GM19397 (cell line): ENCODE measurements around the gene CLEC11A.
"Not testable (repeated sequence)": the region's sequence is repeated elsewhere in the genome, so short reads cannot be mapped to it uniquely, and the experiment has no call there.

ENCODE experiments used
- ATAC-seq: cut with Tn5 transposase; IDR thresholded peaks from one replicate; pipeline ENCODE4 v1.9.1; 2021; ENCODE audit warnings: mild to moderate bottlenecking, moderate library complexity; ENCODE audit not compliant: unreplicated experiment

CLEC11A gene

GRCh38 chr19:50721441-50722137 is 1.6 kb upstream of the CLEC11A start:
- ATAC-seq = no peak

GRCh38 chr19:50722201-50723013 is 757 bp upstream of the CLEC11A start:
- ATAC-seq = no peak

DNA sequence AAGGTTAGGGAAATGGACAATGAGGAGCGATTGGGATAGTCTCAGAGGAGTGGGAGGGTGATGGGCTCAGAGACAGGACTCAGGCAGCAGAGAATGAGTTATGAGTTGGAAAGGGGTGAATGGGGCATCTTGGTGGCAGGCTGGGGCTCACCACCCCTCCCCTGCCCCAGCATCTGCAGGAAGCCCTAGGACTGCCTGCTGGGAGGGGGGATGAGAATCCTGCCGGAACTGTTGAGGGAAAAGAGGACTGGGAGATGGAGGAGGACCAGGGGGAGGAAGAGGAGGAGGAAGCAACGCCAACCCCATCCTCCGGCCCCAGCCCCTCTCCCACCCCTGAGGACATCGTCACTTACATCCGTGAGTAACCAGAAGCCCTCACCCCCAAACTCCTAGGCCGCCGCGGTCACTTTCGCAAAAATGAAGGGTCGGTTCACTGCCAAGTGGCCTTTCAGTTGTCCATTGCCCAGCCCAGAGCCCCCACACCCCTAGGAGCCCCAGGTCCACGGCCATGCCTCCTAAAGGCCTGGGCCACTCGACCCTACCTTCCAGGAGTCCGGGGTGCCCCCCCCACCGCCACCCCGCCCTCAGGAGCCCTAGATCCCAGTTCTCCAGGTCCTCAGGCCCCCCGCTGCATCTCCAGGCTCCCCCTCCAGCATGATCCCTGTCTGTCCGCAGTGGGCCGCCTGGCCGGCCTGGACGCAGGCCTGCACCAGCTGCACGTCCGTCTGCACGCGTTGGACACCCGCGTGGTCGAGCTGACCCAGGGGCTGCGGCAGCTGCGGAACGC is 764 bp downstream of the CLEC11A start:
- ATAC-seq = peak; percentile 20

DNA sequence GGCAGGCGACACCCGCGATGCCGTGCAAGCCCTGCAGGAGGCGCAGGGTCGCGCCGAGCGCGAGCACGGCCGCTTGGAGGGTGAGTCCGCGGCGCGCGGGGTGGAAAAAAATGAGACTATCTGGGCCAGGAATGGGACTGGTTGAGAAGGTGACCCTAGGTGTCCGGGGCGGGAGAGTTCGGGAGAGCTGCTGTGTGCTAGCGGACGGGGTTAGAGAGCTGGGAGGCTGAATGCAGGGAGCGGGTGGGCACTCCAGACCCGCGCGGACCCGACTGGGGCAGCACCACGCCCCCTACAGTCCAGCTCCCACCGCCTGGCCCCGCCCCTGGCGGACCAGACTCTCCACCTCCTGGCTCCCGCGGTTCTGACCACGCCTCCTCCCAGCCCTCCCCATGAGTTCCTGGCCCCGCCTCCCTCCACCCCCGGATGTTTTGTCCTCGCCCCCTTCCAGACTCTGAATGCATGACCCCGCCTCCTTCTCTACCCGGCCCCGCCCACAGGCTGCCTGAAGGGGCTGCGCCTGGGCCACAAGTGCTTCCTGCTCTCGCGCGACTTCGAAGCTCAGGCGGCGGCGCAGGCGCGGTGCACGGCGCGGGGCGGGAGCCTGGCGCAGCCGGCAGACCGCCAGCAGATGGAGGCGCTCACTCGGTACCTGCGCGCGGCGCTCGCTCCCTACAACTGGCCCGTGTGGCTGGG is 1.5 kb downstream of the CLEC11A start:
- ATAC-seq = peak; percentile 74

DNA sequence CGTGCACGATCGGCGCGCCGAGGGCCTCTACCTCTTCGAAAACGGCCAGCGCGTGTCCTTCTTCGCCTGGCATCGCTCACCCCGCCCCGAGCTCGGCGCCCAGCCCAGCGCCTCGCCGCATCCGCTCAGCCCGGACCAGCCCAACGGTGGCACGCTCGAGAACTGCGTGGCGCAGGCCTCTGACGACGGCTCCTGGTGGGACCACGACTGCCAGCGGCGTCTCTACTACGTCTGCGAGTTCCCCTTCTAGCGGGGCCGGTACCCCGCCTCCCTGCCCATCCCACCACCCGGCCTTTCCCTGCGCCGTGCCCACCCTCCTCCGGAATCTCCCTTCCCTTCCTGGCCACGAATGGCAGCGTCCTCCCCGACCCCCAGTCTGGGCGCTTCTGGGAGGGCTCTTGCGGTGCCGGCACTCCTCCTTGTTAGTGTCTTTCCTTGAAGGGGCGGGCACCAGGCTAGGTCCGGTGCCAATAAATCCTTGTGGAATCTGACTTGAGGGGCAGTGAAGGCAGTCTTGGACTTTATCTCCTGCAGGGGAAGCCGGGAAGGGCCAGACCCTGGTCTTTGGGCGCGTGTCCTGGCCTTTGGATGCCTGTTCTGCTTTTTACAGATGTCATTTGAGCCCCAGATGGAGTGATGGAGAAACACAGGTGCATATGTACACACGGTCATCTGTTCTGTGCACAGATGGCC is 2.2 kb downstream of the CLEC11A start:
- peak; percentile 8 for ATAC-seq

- no peak for ATAC-seq
Observed at GRCh38 chr19:50725911-50726230, 2.7 kb downstream of the CLEC11A start.

- no peak for ATAC-seq
Observed at GRCh38 chr19:50728084-50728737, 5.0 kb downstream of the CLEC11A start.

GRCh38 chr19:50729894-50730293 is 6.7 kb downstream of the CLEC11A start:
- no peak for ATAC-seq

GRCh38 chr19:50735869-50736268 is 12.7 kb downstream of the CLEC11A start:
- no peak for ATAC-seq

- ATAC-seq = no peak
Observed at GRCh38 chr19:50736338-50736737, 13.2 kb downstream of the CLEC11A start.

DNA sequence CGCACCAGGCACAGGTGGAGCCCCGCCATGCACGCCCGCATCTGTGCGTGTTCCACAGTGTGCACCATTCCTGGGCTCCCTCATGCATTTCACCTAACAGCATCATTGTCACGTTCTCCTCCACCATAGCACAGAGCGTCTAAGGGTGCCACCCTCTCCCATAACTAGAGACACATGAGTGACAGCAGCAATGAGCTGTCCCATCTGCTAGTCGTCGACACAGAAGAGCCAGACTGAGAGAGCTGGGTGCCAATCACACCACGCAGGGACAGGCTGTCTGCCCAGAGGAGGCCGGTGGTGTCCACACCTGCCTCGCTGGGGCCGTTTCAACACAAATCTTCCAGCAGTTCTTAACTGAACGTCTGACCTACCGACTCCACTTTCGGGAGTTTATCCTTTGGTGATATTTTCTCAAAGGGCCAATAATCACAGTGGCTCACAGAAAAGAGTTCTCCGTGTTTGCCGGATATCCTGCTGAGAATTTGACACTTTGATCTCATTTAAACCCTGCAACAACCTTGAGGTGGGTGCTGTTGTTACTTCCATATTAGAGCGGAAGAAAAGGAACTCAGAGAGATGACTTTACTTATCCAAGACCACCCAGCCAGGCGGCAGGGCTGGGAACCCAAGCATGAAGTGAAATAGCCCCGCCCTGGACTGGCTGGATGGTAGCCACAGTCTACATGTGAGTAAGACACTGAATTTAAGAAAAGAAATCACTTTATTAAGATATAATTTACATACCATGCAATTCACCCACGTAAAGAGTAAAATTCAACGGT is 16.2 kb downstream of the CLEC11A start:
- ATAC-seq = no peak

- ATAC-seq = no peak
Observed at GRCh38 chr19:50739914-50740426, 16.8 kb downstream of the CLEC11A start.

DNA sequence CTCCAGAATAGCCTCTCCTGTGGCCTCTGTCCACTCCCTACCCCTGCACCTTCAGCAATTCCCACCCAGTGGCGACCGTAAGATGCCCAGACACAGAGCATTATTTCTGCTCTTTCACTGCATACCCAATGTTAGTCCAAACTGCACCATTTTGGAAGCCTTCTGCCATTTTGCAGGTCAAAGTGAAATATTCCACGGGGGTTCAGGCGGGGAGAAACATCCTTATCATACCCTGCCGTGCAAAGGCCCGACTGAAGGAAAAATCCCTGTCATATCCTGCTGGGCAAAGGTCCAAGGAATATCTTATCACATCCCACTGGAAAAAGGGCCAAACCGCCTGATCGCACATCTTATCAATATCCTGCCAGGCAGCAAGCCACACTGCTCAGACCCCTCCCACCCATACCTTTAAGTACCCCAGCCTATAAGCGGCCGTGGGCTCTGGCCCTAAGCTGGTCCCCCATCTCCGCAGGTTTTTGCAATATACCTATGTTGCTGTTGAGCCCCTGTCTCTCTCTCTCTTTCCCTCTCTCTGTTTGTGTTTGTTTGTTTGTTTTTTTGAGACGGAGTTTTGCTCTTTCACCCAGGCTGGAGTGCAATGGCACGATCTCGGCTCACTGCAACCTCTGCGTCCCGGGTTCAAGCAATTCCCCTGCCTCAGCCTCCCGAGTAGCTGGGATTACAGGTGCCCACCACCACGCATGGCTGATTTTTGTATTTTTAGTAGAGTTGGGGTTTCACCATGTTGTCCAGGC is 18.2 kb downstream of the CLEC11A start:
- ATAC-seq = no peak

DNA sequence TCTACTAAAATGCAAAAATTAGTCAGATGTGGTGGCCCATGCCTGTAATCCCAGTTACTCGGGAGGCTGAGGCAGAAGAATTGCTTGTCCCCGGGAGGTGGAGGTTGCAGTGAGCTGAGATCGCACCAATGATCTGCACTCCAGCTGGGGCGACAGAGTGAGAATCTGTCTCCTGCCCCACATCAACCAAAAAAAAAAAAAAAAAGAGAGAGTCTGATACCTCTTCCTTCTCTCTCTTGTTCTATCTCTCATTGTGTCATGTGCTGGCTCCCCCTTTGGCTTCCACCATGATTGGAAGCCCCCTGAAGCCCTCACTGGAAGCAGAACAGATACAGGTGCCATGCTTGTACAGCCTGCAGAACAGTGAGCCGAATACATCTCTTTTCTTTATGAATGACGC is 20.4 kb downstream of the CLEC11A start:
- no peak for ATAC-seq

DNA sequence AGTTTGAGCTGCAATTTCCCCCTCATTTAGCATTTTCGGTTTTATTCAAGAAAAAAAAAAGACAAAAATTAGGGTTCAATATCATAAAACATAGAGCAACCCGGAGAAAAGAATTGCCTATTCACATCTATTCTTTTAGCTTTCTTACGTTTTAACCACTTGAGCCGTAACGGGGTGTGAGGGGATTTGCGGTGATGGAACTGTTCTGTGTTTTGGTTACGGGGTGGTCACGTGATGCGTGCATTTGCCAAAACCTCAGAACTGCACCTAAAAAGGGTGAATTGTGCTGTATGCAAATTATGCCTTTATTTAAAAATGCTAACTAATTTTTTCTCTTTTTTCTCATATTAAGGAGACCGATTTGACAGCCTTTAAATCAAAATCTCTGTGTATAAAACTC is 22.1 kb downstream of the CLEC11A start:
- ATAC-seq = no peak

- not testable (repeated sequence) for ATAC-seq
Observed at GRCh38 chr19:50747141-50747540, 24.0 kb downstream of the CLEC11A start.

DNA sequence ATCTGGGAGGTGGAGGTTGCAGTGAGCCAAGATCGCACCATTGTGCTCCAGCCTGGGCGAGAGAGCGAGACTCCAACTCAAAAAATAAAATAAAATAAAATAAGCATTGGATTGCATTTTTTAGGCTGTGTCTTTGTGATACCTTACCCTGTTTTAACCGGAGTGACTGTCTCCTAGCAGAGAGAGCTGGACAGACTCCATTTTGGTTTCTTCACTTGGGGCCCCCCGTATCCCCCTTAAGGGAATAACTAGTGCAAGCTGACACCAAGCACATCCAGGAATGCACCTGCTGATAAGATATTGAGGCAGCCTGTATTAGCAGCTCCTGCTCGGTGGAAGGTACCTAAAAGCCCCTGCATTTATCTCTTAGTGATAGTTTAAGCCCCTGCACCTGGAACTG is 26.3 kb downstream of the CLEC11A start:
- ATAC-seq = no peak

DNA sequence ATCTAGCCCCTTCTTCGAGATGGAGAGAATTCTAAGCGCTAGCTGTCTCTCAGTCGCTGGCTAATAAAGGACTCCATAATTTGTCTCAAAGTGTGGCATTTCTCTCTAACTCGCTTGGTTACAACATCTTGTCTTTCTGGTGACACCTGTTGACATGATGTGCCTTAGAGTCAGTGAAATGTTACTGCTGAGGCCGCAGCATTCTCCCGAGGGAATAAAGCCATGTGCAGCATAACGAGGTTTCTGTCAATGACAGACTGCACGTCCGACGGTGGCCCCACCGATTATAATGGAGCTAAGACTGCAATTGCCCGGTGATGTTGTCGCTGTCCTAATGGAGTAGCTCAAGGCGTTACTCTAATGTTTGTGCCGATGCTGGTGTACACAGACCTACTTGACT is 26.8 kb downstream of the CLEC11A start:
- ATAC-seq = no peak
